K562 (cell line): ENCODE results near the gene CNGA4. TPM values are rescaled to one million over a fixed set of nuclear protein-coding genes. Genes with fewer than 3 reads are reported as not detected.
A peak's percentile ranks its signal among the peaks of the same experiment; 100 is the strongest.

Experiments used
- ATF3 ChIP-seq, 2 experiments: fragments of 450-650 bp in 1 of 2; sonication (generic) in 1 of 2; formaldehyde crosslinking in 1 of 2; IDR thresholded peaks in 1 of 2; conservative IDR thresholded peaks in 1 of 2; 2 replicates each; pipeline versions ENCODE4 v1.6.1 to v1.8.1; 2016 to 2023; ENCODE audit warnings: mild to moderate bottlenecking in 2 of 2, moderate library complexity in 2 of 2, inconsistent platforms in 1 of 2, missing genetic modification reagents in 1 of 2
- BACH1 ChIP-seq: fragments of 200-800 bp; sonication (Bioruptor generic); IDR thresholded peaks from 2 replicates; pipeline ENCODE4 v1.6.1; 2016; ENCODE audit warnings: missing genetic modification characterization, missing compliant biosample characterization
- C11orf30 ChIP-seq: fragments of 450-650 bp; IDR thresholded peaks from 2 replicates; pipeline ENCODE4 v1.6.1; 2016; ENCODE audit warnings: low read depth, mild to moderate bottlenecking
- CEBPZ ChIP-seq: fragments of 150-350 bp; IDR thresholded peaks from 2 replicates; pipeline ENCODE4 v1.6.1; 2014; ENCODE audit warnings: low read depth, mild to moderate bottlenecking, low read length, borderline replicate concordance
- DMBX1 ChIP-seq: fragments of 250-450 bp; sonication (Bioruptor Pico); IDR thresholded peaks from 2 replicates; pipeline ENCODE4 v1.8.0; 2022; ENCODE audit warnings: inconsistent platforms, mild to moderate bottlenecking, moderate library complexity, borderline replicate concordance
- IRF9 ChIP-seq: fragments of 450-650 bp; IDR thresholded peaks from 2 replicates; pipeline ENCODE4 v1.6.1; 2016; ENCODE audit warnings: missing biosample characterization, missing genetic modification characterization
- MAFG ChIP-seq: fragments of 450-650 bp; conservative IDR thresholded peaks from 2 replicates; pipeline ENCODE4 v1.6.1; 2016; ENCODE audit warnings: missing genetic modification characterization, missing compliant biosample characterization
- MECOM ChIP-seq: fragments of 250-450 bp; sonication (Bioruptor Pico); IDR thresholded peaks from 2 replicates; pipeline ENCODE4 v1.8.0; 2022; ENCODE audit warnings: inconsistent platforms
- NFE2 ChIP-seq: IDR thresholded peaks from 2 replicates; pipeline ENCODE4 v1.6.1; 2014; ENCODE audit warnings: antibody characterized with exemption, low read depth
- NR2C1 ChIP-seq, 2 experiments: fragments of 450-650 bp; IDR thresholded peaks; 2 replicates each; pipeline ENCODE4 v1.6.1; 2017; ENCODE audit warnings: mild to moderate bottlenecking in 2 of 2, antibody characterized with exemption in 1 of 2, inconsistent platforms in 1 of 2, missing compliant biosample characterization in 1 of 2, missing genetic modification characterization in 1 of 2
- PTTG1 ChIP-seq: fragments of 450-650 bp; IDR thresholded peaks from 2 replicates; pipeline ENCODE4 v1.6.1; 2016; ENCODE audit warnings: low read depth, mild to moderate bottlenecking, missing genetic modification characterization, missing compliant biosample characterization
- THRA ChIP-seq: fragments of 450-650 bp; IDR thresholded peaks from 2 replicates; pipeline ENCODE4 v1.6.1; 2017; ENCODE audit warnings: mild to moderate bottlenecking, moderate library complexity
- TRIM24 ChIP-seq, 2 experiments: fragments of 450-650 bp; IDR thresholded peaks; 2 replicates each; pipeline ENCODE4 v1.6.1; 2016
- WHSC1 ChIP-seq: IDR thresholded peaks from one replicate; pipeline ENCODE4 v1.6.1; 2012; ENCODE audit warnings: low read length, control low read depth, inconsistent platforms
- ZNF175 ChIP-seq: fragments of 200-800 bp; sonication (Bioruptor generic); IDR thresholded peaks from 2 replicates; pipeline ENCODE4 v1.6.1; 2016; ENCODE audit warnings: low read depth, mild to moderate bottlenecking, missing genetic modification characterization, missing compliant biosample characterization
- ZNF197 ChIP-seq: fragments of 200-800 bp; sonication (Bioruptor generic); IDR thresholded peaks from 2 replicates; pipeline ENCODE4 v1.6.1; 2016; ENCODE audit warnings: low read depth, missing genetic modification characterization, missing compliant biosample characterization
- ZNF584 ChIP-seq: fragments of 200-800 bp; sonication (Bioruptor generic); IDR thresholded peaks from 2 replicates; pipeline ENCODE4 v1.6.1; 2016; ENCODE audit warnings: low read depth, mild to moderate bottlenecking, missing genetic modification characterization, missing compliant biosample characterization
- ZNF740 ChIP-seq, 3 experiments: fragments of 200-800 bp in 1 of 3; sonication (Bioruptor generic) in 1 of 3; sonication (generic) in 1 of 3; formaldehyde crosslinking in 1 of 3; IDR thresholded peaks; 2 replicates each; pipeline versions ENCODE4 v1.6.1 to v1.8.0; 2016 to 2022; ENCODE audit warnings: mild to moderate bottlenecking in 2 of 3, missing compliant biosample characterization in 2 of 3, missing genetic modification characterization in 2 of 3, missing genetic modification reagents in 1 of 3
- polyA plus RNA-seq, 8 experiments: library from polyadenylated mRNA; depleted of rRNA in 4 of 8; stranded (reverse) in 5 of 8; unstranded in 3 of 8; fragments of >200 nt; fragmentation: Nextera tagmentation in 2 of 8; fragmentation: Illumina TruSeq in 1 of 8; extraction: Ambion mirVana in 2 of 8; extraction: Trizol in 1 of 8; gene quantifications; 2 replicates each; pipeline versions ENCODE4 v1.2.1 to v1.2.3, GENCODE V29; 2011 to 2014; ENCODE audit warnings: inconsistent platforms in 1 of 8, missing spikeins in 1 of 8
- total RNA-seq, 7 experiments: library from RNA; depleted of rRNA in 6 of 7; stranded (reverse); fragments of >200 nt in 6 of 7; fragmentation: Illumina TruSeq in 2 of 7; extraction: Trizol in 2 of 7; gene quantifications; 2 replicates each; pipeline versions ENCODE4 v1.2.1 to v1.2.3, GENCODE V29; 2011 to 2021; ENCODE audit warnings: low replicate concordance in 1 of 7

Gene CNGA4
- total and polyA plus RNA-seq, 9 of the 15 experiments (the other 6 are each of a cell fraction or from before 2014, with no cell fraction given) = 0.04 to 0.09 (median 0.06) TPM; not detected in 6

- TF ChIP-seq CEBPZ (no peak), C11orf30 (peak; percentile 23; the same call in 1 of the 2 replicates), NFE2 (peak; percentile 24; the same call in 1 of the 2 replicates), ZNF584 (peak; percentile 93), NR2C1 (IDR thresholded peaks at IDR 0.05) (no peak), NR2C1 (tag; IDR thresholded peaks at IDR 0.05) (peak; percentile 49; the same call in 1 of the 2 replicates), WHSC1 (no peak), ZNF740 (CRISPR knock-in tag; IDR thresholded peaks at IDR 0.05) (no peak), ZNF740 (tag; IDR thresholded peaks at IDR 0.05) (peak in 1 of 2 experiments; percentile 75; a peak in 1 of 4 replicates), THRA (no peak), TRIM24 (IDR thresholded peaks at IDR 0.05) (peak; percentile 48 to 73; a peak in 2 of 4 replicates), ATF3 (IDR thresholded peaks at IDR 0.05) (peak; percentile 28; the same call in 1 of the 2 replicates), ATF3 (CRISPR knock-in tag; conservative IDR thresholded peaks at IDR 0.05) (no peak), BACH1 (tag) (peak; percentile 64; the same call in 1 of the 2 replicates), DMBX1 (CRISPR knock-in tag) (peak; percentile 79; the same call in 1 of the 2 replicates), ZNF197 (CRISPR knock-in tag) (no peak), PTTG1 (tag) (peak; percentile 52; the same call in 1 of the 2 replicates), MECOM (peak; percentile 61), IRF9 (tag) (peak; percentile 33; the same call in 1 of the 2 replicates), ZNF175 (CRISPR knock-in tag) (peak; percentile 79; the same call in 1 of the 2 replicates), MAFG (tag) (peak; percentile 29; the same call in 1 of the 2 replicates)
Measured at GRCh38 chr11:6283453-6284023, 44.6 kb downstream of the CNGA4 start (continued).
